SIG-M5 treated with dmso at 0.1 percent for 504 hours (cell line): ENCODE data around the gene TRIM44.
A peak's percentile ranks its signal among the peaks of the same experiment; 100 is the strongest.
"Not testable (repeated sequence)": the region's sequence is repeated elsewhere in the genome, so short reads cannot be mapped to it uniquely, and the experiment has no call there.

Experiments
- DNase-seq: peaks from one replicate; lab custom pipeline; 2025; ENCODE audit not compliant: unreplicated experiment; lab: John Stamatoyannopoulos, UW

TRIM44 gene

GRCh38 chr11:35714882-35715627 lies 52.5 kb downstream of the TRIM44 start:
- DNase-seq = no peak

GRCh38 chr11:35715677-35716076 lies 53.1 kb downstream of the TRIM44 start:
- not testable (repeated sequence) for DNase-seq

DNA sequence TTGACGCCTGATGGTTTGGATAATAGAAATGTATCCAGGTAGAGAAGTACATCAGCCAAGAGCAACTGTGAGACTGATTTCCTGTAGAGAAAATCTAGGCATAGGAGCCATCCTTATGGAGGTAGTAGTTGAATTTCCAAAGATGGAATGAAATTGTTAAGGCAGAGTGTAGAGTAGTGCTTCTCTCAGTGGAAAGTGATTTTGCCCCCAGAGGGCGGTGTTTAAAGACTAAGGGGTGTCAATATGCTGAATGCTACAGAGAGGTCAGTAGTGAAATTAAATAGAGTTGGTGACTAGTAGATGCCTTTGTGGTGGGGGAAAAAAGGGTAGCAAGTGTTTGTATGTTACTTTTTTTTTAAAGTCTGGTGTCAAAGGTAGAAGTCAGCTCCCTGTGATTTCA lies 54.5 kb downstream of the TRIM44 start:
- DNase-seq = no peak

- DNase-seq = no peak
These were observed 54.9 kb downstream of the TRIM44 start for GRCh38 chr11:35717520-35717919.

DNA sequence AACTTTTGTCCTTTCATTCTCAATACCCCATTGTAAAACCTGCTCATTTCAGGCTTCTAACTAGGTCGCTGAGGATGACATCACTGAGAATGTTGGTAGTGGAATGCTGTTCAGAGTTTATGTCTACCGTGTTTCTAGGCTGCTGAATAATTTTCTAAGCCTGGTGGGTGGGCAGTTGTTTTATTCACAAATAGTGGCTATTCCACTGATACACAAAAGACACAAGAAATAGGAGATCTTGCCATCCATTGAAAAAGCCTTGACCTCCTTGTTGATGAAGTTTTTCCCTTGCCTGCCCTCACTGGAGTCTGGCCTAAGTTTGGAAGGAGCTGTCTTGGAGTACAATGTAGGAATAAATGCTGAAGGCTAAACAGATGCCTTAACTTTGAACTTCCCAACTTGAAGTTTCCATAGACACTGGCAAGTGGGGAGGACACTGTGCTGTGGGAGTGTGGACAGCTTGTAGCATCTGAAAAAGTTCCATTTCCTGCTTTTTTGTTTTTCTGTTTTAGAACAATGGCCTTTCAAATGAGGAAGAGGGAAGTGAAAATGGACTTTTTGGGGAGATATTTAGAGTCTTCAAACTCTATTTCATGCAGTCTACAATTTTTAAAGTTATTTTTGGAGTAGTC lies 59.2 kb downstream of the TRIM44 start:
- DNase-seq = peak; percentile 54

DNA sequence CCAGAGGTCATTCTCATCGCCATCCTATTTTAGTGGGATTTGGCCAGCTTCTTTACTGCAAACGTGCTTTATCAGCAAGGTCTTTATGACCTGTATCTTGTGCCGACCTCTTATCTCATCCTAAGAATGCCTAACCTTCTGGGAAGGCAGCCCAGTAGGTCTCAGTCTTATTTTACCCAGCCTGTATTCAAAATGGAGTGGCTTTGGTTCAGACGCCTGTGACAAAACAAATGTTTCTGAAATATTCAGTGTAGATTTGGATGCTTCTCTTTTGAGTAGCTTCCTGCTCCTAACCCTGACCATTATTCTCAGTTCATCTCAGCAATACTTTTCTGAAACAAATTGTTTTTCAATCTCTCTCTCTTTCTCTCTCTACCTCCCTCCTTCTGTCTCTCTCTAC lies 60.1 kb downstream of the TRIM44 start:
- DNase-seq = no peak

- DNase-seq = no peak
These were observed 60.9 kb downstream of the TRIM44 start for GRCh38 chr11:35723493-35723892.

- no peak for DNase-seq
These were observed 61.3 kb downstream of the TRIM44 start for GRCh38 chr11:35723913-35724312.

GRCh38 chr11:35725885-35726284 lies 63.3 kb downstream of the TRIM44 start:
- DNase-seq = no peak

GRCh38 chr11:35727140-35727539 lies 64.6 kb downstream of the TRIM44 start:
- no peak for DNase-seq

DNA sequence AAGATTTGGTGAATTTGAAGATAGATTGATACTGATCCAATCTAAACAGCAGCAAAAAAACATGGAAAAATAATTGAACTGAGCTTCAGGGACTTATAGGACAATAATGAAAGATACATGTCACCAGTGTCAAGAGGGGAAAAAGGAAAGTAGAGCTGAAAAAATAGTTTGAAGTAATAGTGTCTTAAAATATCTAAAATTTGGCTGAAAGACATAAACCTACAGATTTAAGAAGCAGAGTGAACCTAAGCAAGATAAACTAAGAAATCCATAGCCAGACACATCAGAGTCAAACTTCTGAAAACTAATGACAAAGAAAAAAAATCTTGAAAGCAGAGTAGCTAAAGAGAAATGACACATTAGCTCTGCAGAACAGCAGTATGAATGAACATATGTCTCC lies 67.7 kb downstream of the TRIM44 start:
- DNase-seq = no peak

DNA sequence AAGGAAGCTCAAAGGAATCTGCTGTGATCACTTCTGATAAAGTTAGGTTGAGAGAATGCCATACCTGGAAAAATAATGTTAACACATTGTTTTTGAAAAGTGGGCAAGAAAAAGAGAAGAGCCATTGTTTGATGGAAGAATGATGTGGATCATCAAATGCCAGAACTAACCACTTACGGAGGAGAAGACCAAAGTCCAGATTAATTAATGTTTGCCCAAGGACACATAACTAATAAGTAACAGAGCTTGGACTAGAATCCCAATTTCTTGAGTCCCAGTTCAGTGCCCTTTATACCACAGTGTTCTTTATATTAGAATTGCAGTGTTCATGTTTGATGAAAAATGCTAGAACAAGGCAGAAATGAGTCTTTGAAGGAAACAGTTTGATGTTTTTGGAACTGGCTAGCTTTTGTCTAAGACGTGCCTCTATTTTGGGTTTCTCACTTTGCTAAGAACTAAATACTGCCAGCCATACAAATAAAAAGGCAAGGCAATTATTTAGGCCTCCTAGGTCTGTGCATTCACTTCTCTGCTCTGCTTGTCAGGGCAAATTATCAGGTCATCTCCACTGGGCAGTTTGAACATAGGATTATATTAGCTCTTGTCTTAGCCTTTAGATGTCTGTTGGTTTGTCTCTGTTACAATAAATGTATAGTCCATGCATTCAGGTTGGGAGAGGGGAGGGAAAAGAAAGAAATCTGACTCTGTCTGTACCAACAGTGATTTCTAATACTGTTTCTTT lies 72.3 kb downstream of the TRIM44 start:
- DNase-seq = no peak

DNA sequence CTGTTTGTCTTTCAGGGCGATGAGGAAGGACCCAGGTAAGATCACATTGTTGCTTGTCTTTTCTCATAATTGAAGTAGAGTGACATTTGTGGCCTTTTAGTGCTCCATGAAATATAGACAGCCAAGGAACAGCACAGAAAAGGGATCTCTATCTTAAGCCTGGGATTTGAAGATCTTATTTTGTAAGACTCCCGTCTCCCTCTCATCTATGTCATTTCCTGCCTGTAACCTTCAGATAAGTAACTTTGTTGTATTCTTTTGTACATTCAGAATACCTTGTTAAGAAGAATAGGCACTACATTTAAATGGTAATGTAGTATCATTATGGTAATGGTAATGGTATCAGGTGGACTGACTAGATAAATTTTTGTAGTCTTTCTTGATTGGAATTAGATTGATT lies 72.8 kb downstream of the TRIM44 start:
- DNase-seq = no peak

GRCh38 chr11:35735903-35736302 lies 73.3 kb downstream of the TRIM44 start:
- DNase-seq = no peak

DNA sequence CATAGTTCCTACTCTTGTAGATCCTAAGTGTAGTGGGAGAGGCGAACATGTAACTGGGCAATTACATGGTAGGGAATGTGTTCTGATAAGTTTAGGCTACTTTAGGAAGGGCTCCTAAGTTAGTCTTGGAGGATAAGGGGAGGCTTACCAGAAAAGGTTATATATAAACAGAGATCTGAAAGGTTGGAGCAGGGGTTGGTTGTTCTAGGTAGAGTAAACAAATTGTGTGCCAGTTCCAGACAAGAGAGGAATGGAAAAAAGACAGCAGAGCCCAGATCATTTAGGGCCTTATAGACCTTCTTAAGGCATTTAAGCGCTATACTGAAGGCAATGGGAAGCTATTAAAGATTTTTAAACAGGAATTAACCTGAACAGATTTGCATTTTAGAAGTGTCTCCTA lies 74.4 kb downstream of the TRIM44 start:
- DNase-seq = no peak

GRCh38 chr11:35740061-35740799 lies 77.7 kb downstream of the TRIM44 start:
- DNase-seq = no peak

GRCh38 chr11:35742707-35743454 lies 80.3 kb downstream of the TRIM44 start:
- no peak for DNase-seq

DNA sequence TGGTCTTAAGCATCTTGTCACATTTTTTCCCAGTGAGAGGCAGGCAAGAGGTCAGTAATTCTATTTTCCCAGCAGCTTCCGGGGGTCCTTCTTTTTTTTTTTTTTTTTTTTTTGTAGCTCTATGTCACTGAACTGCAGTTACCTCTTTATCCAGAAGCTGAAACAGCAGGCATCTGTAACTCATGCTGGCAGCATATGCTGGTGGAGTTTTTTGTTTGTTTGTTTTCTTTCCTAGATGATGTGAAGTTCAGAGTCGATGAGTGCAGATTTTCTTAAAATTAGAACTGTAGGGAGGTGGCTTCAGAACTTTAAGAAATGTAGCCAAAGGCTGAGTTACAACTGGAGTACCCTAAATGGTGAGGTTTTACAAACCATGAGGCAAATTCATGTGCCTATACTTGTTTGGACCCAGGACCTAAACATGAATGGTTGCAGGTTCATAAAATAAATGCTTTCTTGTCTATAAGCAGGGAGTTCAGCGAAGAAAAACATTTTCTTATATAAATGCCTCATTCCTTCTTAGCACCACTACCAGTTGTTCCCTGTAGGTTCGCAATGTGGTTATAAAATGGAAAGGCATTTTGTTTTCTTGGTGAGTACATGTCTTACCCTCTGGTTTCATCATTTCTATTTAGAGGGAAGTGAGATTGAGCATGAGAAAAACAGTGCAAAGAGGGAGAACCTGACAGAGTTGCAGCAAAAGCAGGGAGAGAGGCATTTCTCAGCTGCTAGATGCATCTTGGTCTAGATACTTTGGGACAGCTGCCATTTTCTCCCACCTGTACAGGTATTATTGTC lies 84.0 kb downstream of the TRIM44 start:
- peak; percentile 40 for DNase-seq

DNA sequence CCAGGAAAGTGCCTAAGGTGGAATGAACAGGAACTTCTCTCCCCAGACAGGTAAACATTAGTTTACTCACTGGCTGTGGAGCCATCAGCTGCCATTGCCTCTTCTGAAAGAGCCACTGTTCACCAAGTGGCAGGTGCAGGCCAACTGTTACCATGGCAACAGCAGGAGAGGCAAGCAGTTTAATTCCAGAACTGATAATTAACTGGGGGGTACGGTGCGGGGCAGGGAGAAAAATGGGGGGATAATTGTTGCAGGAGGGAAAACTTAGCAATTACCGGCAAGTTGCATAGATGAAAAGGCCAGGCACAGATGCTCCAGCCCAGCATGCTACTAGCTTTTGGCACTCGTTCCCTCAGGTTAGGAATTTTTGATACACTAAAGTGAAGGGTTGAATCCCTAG lies 85.1 kb downstream of the TRIM44 start:
- DNase-seq = no peak

GRCh38 chr11:35748644-35749043 lies 86.1 kb downstream of the TRIM44 start:
- no peak for DNase-seq
